ENCODE results near the gene TMEM156.
"Not testable (repeated sequence)": the region's sequence is repeated elsewhere in the genome, so short reads cannot be mapped to it uniquely, and the experiment has no call there.

The TMEM156 gene

DNA sequence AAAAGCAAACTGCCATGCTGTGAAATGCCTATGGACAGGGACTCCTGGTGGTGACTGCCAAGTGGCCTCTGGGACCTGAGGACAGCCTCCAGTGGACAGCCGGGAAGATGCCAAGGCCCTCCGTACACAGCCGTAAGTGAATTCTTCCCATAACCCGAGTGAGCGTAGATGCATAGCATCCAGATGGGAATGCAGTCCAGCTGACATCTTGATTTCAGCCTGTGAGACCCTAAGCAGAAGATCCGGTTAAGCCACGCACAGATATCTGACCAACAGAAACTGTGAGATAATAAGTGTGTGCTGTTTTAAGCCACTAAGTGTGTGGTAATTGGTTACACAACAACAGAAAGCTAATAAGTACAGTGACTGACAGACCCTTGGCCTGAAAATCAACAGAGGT is 55.9 kb downstream of the TMEM156 start:
- H3K9ac ChIP-seq (ENCODE audit: low read depth, low read length), result no peak overlapping the region
- peaks cover 7% of the 10 kb centered on the region for H3K4me1 ChIP-seq (ENCODE audit: control insufficient read depth, insufficient read depth, low read length)
- no peak overlapping the region for H3K4me3 ChIP-seq (ENCODE audit: low read length)
- no peaks in the 10 kb centered on the region for H3K36me3 ChIP-seq (ENCODE audit: insufficient read depth, low read length)
- H3K27me3 ChIP-seq (ENCODE audit: control insufficient read depth, insufficient read depth, low read length), result no peaks in the 10 kb centered on the region
- no peaks in the 10 kb centered on the region for H3K9me3 ChIP-seq (replicated peaks; ENCODE audit: low read length)
- H3K4me2 ChIP-seq (ENCODE audit: low read length), result no peak overlapping the region

DNA sequence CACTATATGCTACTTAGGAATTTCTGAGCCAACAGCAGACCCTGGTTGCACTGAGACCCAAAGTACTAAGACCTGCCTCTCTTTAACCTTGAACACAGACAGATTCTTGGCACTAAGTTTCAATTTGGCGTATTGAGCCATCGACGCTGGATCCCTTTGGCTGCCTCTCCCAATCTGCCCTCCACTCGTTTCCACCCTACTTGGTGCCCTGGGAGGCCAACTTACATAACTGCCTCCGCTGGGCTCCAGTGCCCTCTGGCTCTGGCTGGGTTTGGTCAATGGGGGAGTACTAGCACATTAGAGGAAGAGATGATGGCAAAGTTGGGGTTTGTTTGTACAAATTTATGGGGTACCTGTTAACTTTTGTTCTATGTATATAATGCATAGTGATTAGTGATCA is 63.5 kb downstream of the TMEM156 start:
- Histone ChIP-seq H3K27me3 (ENCODE audit: control insufficient read depth, insufficient read depth, low read length) (no peaks in the 10 kb centered on the region), H3K36me3 (ENCODE audit: insufficient read depth, low read length) (no peaks in the 10 kb centered on the region), H3K9ac (ENCODE audit: low read depth, low read length) (no peak overlapping the region), H3K4me3 (ENCODE audit: low read length) (no peak overlapping the region), H3K4me2 (ENCODE audit: low read length) (no peak overlapping the region), H3K4me1 (ENCODE audit: control insufficient read depth, insufficient read depth, low read length) (no peaks in the 10 kb centered on the region), H3K9me3 (replicated peaks; ENCODE audit: low read length) (no peaks in the 10 kb centered on the region)

DNA sequence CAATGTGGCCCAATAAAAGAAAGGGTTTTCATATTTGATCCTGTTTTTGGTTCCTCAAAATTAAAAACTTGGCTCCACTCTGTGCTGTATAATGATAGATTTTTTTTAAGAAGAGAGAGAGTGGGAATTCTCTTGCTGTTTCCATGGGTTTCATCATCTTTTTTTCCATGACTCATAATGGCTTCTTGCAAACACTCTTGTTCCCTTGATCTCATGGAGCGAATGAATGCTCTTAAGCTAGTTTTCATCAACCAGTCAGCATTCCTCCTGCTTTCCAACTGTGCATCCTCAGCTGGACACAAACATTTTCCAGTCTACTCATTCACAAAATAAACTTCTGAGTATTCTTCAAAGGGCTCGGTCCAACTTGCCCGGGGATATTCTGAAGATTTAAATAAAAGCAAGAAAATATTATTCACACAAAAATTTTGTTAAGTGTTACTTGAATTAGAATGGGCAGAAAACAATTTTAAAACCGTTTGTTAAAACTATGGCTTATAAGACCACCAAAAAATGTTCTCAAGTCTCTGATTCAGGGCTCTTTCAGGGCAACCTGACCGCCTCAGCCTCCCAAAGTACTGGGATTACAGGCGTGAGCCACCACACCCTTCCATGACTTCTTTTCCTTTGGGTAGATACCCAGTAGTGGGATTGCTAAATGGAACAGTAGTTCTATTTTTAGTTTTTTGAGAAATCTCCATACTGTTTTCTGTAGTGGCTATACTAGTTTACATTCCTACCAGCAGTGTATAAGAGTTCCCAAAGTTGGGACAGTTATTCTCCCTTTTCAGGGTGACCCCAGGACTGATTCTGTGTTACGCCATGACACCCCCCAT is 64.7 kb downstream of the TMEM156 start:
- Histone ChIP-seq H3K4me2 (ENCODE audit: low read length) (no peak overlapping the region), H3K27me3 (ENCODE audit: control insufficient read depth, insufficient read depth, low read length) (no peaks in the 10 kb centered on the region), H3K9me3 (replicated peaks; ENCODE audit: low read length) (no peaks in the 10 kb centered on the region), H3K9ac (ENCODE audit: low read depth, low read length) (no peak overlapping the region), H3K4me3 (ENCODE audit: low read length) (no peak overlapping the region), H3K36me3 (ENCODE audit: insufficient read depth, low read length) (no peaks in the 10 kb centered on the region), H3K4me1 (ENCODE audit: control insufficient read depth, insufficient read depth, low read length) (no peaks in the 10 kb centered on the region)

DNA sequence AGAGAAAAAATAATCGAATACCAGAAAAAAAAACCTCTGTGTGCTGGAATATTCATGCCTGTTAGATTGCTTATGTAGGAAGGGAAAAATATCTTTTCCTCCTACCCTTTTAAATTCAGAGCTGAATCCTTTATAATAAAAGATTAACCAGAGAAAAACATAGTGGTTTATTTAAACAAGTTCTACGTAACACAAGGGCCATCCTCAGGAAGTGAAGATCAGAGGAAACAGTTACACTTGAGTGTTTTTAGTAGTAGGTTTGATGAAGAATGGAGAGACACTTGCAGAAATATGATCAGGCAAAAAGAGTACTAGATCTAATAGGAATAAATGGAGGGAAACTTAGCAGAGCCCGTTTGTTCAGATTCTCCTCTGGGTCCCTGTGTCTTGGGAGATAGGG is 66.3 kb downstream of the TMEM156 start:
- Histone ChIP-seq H3K4me2 (ENCODE audit: low read length) (no peak overlapping the region), H3K4me1 (ENCODE audit: control insufficient read depth, insufficient read depth, low read length) (no peaks in the 10 kb centered on the region), H3K27me3 (ENCODE audit: control insufficient read depth, insufficient read depth, low read length) (no peaks in the 10 kb centered on the region), H3K36me3 (ENCODE audit: insufficient read depth, low read length) (no peaks in the 10 kb centered on the region), H3K9me3 (replicated peaks; ENCODE audit: low read length) (no peaks in the 10 kb centered on the region), H3K9ac (ENCODE audit: low read depth, low read length) (no peak overlapping the region), H3K4me3 (ENCODE audit: low read length) (no peak overlapping the region)

DNA sequence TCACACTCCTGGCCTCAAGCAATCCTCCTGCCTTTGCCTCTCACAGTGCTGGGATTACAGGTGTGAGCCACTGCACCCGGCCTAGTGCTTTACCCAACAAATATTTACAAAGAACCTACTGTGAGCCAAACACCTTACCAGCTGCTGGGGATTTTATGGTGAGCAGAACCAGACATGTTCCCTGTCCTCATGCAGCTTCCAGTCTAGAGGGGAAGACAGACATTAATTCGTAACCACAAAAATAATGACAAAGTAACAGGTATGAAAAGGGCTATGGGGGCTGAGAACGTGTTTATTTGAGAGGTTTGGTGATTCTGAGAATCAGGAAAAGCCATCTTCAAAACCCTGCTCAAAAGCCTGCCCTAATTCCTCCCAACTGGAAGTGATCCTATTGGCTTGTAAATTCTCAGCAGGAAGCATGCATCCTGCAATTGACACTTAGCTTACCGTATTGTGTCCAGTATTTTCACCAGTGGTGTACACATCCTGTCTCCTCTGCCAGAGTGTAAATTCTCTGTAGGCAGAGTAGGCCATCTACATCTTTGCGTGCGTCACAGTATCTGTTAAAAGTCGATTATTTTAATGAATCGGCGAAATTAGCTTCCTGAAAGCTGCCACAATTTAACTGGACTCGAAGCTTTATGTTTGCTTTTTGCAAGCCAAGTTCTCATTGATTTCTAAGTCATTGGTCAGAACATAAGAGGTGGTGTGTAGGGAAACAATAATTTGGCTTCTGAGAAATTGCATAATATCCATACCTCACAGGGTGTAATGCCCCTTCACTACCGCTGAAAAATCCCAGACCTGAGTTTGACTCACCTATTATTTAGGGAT is 67.0 kb downstream of the TMEM156 start:
- Histone ChIP-seq H3K36me3 (ENCODE audit: insufficient read depth, low read length) (no peaks in the 10 kb centered on the region), H3K9me3 (replicated peaks; ENCODE audit: low read length) (no peaks in the 10 kb centered on the region), H3K9ac (ENCODE audit: low read depth, low read length) (no peak overlapping the region), H3K4me2 (ENCODE audit: low read length) (no peak overlapping the region), H3K27me3 (ENCODE audit: control insufficient read depth, insufficient read depth, low read length) (no peaks in the 10 kb centered on the region), H3K4me3 (ENCODE audit: low read length) (no peak overlapping the region), H3K4me1 (ENCODE audit: control insufficient read depth, insufficient read depth, low read length) (no peaks in the 10 kb centered on the region)

DNA sequence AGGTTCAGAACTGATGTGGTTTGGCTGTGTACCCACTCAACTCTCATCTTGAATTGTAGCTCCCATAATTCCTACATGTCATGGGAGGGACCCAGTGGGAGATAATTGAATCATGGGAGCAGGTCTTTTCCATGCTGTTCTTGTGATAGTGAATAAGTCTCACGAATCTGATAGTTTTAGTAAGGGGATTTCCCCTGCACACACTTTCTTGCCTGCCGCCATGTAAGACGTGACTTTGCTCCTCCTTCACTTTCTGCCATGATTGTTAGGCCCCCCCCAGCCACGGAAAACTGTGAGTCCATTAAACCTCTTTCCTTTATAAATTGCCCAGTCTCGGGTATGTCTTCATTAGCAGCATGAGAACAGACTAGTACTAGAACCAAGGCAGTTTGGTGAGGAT is 73.0 kb downstream of the TMEM156 start:
- not testable (repeated sequence) for H3K27me3 ChIP-seq (ENCODE audit: control insufficient read depth, insufficient read depth, low read length); H3K9me3 ChIP-seq (replicated peaks; ENCODE audit: low read length); H3K4me1 ChIP-seq (ENCODE audit: control insufficient read depth, insufficient read depth, low read length); H3K4me3 ChIP-seq (ENCODE audit: low read length); H3K4me2 ChIP-seq (ENCODE audit: low read length); H3K9ac ChIP-seq (ENCODE audit: low read depth, low read length); H3K36me3 ChIP-seq (ENCODE audit: insufficient read depth, low read length)

DNA sequence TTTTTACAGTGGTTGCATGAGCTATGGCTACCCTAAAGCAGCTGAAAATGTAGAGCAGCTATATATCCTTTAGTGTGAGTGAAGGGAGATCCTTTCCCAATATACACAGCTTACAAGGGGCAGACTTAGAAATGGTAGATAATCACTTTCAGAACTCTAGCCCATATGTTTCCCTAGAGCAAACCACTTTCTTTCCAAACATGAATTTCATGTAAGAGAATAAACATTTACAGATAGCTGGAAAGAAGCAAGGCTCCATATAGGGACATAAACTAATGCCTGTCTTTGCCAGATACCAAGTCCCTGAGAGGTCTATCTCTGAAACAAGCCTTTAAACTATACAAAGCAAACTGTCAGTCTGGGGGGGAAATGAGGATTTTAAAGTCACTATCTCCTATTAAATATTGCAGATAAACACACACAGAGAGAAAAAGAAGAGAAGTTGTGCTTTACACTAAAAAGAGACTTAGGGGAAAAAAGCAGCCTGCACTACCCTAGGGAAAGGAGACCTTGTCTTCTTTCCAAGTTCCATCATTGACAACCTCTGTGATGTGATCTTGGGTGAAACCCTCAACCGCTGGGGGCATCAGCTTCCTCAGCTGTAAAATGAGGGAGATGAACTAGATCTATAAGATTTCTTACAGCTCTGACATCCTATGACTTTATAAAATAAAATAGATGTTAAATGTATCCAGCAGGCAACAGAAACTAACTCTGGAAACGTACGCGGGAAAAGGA is 73.6 kb downstream of the TMEM156 start:
- H3K4me2 ChIP-seq (ENCODE audit: low read length), result no peak overlapping the region
- no peaks in the 10 kb centered on the region for H3K27me3 ChIP-seq (ENCODE audit: control insufficient read depth, insufficient read depth, low read length)
- no peaks in the 10 kb centered on the region for H3K4me1 ChIP-seq (ENCODE audit: control insufficient read depth, insufficient read depth, low read length)
- H3K4me3 ChIP-seq (ENCODE audit: low read length), result no peak overlapping the region
- no peaks in the 10 kb centered on the region for H3K9me3 ChIP-seq (replicated peaks; ENCODE audit: low read length)
- no peaks in the 10 kb centered on the region for H3K36me3 ChIP-seq (ENCODE audit: insufficient read depth, low read length)
- no peak overlapping the region for H3K9ac ChIP-seq (ENCODE audit: low read depth, low read length)

DNA sequence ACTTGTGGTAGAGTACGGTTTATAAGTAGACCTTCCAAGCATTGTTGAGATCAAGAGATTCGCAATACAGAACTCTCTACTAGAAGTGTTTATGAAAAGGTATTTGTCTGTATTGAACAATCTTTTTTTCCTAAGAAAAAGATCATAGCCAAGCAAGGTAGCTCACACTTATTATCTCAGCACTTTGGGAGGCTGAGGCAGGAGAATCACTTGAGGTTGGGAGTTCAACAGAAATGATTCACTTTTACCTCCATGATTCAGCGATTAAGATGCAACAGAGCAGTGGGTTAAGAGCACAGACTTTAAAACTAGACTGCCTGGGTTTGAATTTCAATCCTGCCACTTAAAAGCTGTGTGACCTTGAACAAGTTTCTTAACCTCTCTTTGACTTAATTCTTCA is 74.3 kb downstream of the TMEM156 start:
- H3K4me1 ChIP-seq (ENCODE audit: control insufficient read depth, insufficient read depth, low read length), result no peaks in the 10 kb centered on the region
- H3K4me3 ChIP-seq (ENCODE audit: low read length), result no peak overlapping the region
- no peaks in the 10 kb centered on the region for H3K27me3 ChIP-seq (ENCODE audit: control insufficient read depth, insufficient read depth, low read length)
- no peaks in the 10 kb centered on the region for H3K36me3 ChIP-seq (ENCODE audit: insufficient read depth, low read length)
- no peak overlapping the region for H3K4me2 ChIP-seq (ENCODE audit: low read length)
- H3K9ac ChIP-seq (ENCODE audit: low read depth, low read length), result no peak overlapping the region
- H3K9me3 ChIP-seq (replicated peaks; ENCODE audit: low read length), result no peaks in the 10 kb centered on the region

DNA sequence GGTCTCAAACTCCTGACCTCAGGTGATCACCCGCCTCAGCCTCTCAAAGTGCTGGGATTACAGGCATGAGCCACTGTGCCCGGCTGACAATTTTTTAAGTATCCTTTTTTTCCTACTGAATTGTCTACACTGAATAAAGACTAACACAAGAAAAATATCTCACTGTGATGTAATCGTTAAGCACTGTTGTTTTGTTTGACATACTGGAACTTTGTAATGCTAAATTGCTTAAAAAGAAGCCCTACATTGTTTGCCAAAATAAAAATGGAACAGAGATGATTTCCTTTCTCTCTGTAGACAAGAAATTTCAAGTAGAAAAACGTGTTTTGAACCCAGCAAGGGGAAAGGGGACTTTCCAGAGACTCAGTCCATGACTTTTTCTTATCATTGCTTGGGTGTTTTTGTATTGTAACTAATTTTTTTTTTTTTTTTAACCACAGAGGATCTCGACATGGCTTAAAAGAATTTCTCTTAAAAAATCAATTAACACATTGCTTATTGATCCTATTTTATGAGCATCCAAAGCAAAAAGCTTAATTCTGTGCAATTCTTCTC is 74.9 kb downstream of the TMEM156 start:
- H3K9me3 ChIP-seq (replicated peaks; ENCODE audit: low read length), result no peaks in the 10 kb centered on the region
- H3K4me3 ChIP-seq (ENCODE audit: low read length), result no peak overlapping the region
- no peaks in the 10 kb centered on the region for H3K4me1 ChIP-seq (ENCODE audit: control insufficient read depth, insufficient read depth, low read length)
- H3K36me3 ChIP-seq (ENCODE audit: insufficient read depth, low read length), result no peaks in the 10 kb centered on the region
- no peak overlapping the region for H3K9ac ChIP-seq (ENCODE audit: low read depth, low read length)
- no peak overlapping the region for H3K4me2 ChIP-seq (ENCODE audit: low read length)
- H3K27me3 ChIP-seq (ENCODE audit: control insufficient read depth, insufficient read depth, low read length), result no peaks in the 10 kb centered on the region

DNA sequence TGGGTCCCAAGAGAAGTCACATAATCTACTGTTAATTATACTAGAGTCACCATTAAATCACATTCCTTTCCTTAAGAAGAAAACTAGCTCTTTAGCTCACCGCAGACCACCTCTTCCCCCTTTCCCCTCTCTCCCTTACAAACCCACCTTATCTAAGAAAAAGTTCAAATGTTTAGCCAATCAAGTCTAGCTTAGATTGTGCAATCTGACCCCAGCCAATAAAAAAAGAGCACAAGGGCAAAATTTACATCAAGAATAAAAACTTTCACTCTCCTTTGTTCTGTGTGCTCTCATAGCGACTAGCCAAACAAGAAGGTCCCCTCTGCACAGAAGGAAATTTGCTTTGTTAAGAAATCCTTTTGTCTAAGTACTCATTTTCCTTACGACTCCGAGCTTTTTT is 76.3 kb downstream of the TMEM156 start:
- no peak overlapping the region for H3K9ac ChIP-seq (ENCODE audit: low read depth, low read length)
- no peak overlapping the region for H3K4me3 ChIP-seq (ENCODE audit: low read length)
- H3K27me3 ChIP-seq (ENCODE audit: control insufficient read depth, insufficient read depth, low read length), result no peaks in the 10 kb centered on the region
- no peaks in the 10 kb centered on the region for H3K9me3 ChIP-seq (replicated peaks; ENCODE audit: low read length)
- no peak overlapping the region for H3K4me2 ChIP-seq (ENCODE audit: low read length)
- no peaks in the 10 kb centered on the region for H3K4me1 ChIP-seq (ENCODE audit: control insufficient read depth, insufficient read depth, low read length)
- H3K36me3 ChIP-seq (ENCODE audit: insufficient read depth, low read length), result no peaks in the 10 kb centered on the region

DNA sequence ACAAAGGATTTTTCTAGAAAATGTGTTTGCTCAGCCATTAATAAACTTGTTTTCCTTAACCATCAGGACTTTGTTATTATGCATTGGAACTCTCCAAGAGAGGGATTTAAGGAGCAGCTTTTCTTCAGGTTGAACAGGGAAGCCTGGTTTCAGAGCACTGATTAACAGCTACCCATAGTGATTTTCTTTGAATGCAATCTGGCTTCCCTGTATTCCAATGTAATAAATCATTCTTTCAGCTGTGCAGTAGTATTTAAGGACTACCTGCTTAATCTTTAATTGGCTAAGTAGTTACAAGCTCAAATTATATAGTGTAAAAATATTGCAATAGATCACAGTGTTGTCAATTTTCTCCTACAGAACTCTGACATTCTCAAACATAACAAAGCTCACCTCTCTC is 77.5 kb downstream of the TMEM156 start:
- Histone ChIP-seq H3K9me3 (replicated peaks; ENCODE audit: low read length) (no peaks in the 10 kb centered on the region), H3K4me3 (ENCODE audit: low read length) (no peak overlapping the region), H3K27me3 (ENCODE audit: control insufficient read depth, insufficient read depth, low read length) (no peaks in the 10 kb centered on the region), H3K4me1 (ENCODE audit: control insufficient read depth, insufficient read depth, low read length) (peaks cover 1% of the 10 kb centered on the region), H3K9ac (ENCODE audit: low read depth, low read length) (no peak overlapping the region), H3K4me2 (ENCODE audit: low read length) (no peak overlapping the region), H3K36me3 (ENCODE audit: insufficient read depth, low read length) (no peaks in the 10 kb centered on the region)
